ENCODE results near the gene MAN1C1. TPM values are rescaled to one million over a fixed set of nuclear protein-coding genes. Genes with fewer than 3 reads are reported as not detected.

Gene MAN1C1
- total RNA-seq, 2 experiments from 2014 or later, result 16.8 to 17.9 TPM

GRCh38 chr1:25804244-25804963, 187.8 kb downstream of the MAN1C1 start:
- ATAC-seq (no peak), DNase-seq (no peak)

GRCh38 chr1:25804964-25805862, 188.6 kb downstream of the MAN1C1 start:
- Mint-ChIP-seq H3K27me3 (ENCODE audit: low read depth) (peaks cover 6% of the 10 kb centered on the region), H3K27ac (no peak overlapping the region), H3K4me3 (no peak overlapping the region), H3K36me3 (ENCODE audit: low read depth) (no peaks in the 10 kb centered on the region), H3K4me1 (ENCODE audit: low read depth) (peaks cover 13% of the 10 kb centered on the region), H3K9me3 (ENCODE audit: insufficient read depth) (no peaks in the 10 kb centered on the region)
- DNase-seq (no peak), ATAC-seq (no peak)
- CTCF ChIA-PET, result interaction anchor here (1.1 to 1.6 kb wide), 2 partner anchors 181 to 191 kb away, joined by 3 to 4 read pairs; no protein-coding TSS in a partner anchor
- POLR2A ChIA-PET, result interaction anchor here (0.5 to 0.6 kb wide), 3 partner anchors 155 to 306 kb away, joined by 3 to 5 read pairs (median 5); no protein-coding TSS in a partner anchor

More at GRCh38 chr1:25804244-25804963, 187.8 kb downstream of the MAN1C1 start:
- Mint-ChIP-seq H3K27me3 (ENCODE audit: low read depth) (peaks cover 6% of the 10 kb centered on the region), H3K36me3 (ENCODE audit: low read depth) (no peaks in the 10 kb centered on the region), H3K9me3 (ENCODE audit: insufficient read depth) (no peaks in the 10 kb centered on the region), H3K4me1 (ENCODE audit: low read depth) (peaks cover 15% of the 10 kb centered on the region), H3K27ac (no peak overlapping the region), H3K4me3 (no peak overlapping the region)
- ChIA-PET CTCF (interaction anchor here (1.1 to 1.6 kb wide), 2 partner anchors 180 to 190 kb away, joined by 3 to 4 read pairs; no protein-coding TSS in a partner anchor), POLR2A (no interaction called here)

GRCh38 chr1:25805863-25806225, 189.3 kb downstream of the MAN1C1 start:
- H3K36me3 Mint-ChIP-seq (ENCODE audit: low read depth), result no peaks in the 10 kb centered on the region
- DNase-seq (no peak), ATAC-seq (no peak)
- peaks cover 2% of the 10 kb centered on the region for H3K27me3 Mint-ChIP-seq (ENCODE audit: low read depth)
- no peak overlapping the region for H3K4me3 Mint-ChIP-seq
- no peak overlapping the region for H3K27ac Mint-ChIP-seq
- H3K4me1 Mint-ChIP-seq (ENCODE audit: low read depth), result peaks cover 10% of the 10 kb centered on the region
- POLR2A ChIA-PET, result interaction anchor here (0.6 kb wide), 2 partner anchors 286 to 307 kb away, joined by 3 to 5 read pairs; no protein-coding TSS in a partner anchor
- CTCF ChIA-PET, result interaction anchor here (1.1 kb wide), 1 partner anchor 182 kb away, joined by 3 read pairs; no protein-coding TSS in a partner anchor
- H3K9me3 Mint-ChIP-seq (ENCODE audit: insufficient read depth), result no peaks in the 10 kb centered on the region

- no peaks in the 10 kb centered on the region for H3K9me3 Mint-ChIP-seq (ENCODE audit: insufficient read depth)
- ATAC-seq (no peak), DNase-seq (no peak)
- H3K27me3 Mint-ChIP-seq (ENCODE audit: low read depth), result peaks cover 2% of the 10 kb centered on the region
- H3K27ac Mint-ChIP-seq, result no peak overlapping the region
- H3K36me3 Mint-ChIP-seq (ENCODE audit: low read depth), result no peaks in the 10 kb centered on the region
- H3K4me1 Mint-ChIP-seq (ENCODE audit: low read depth), result peaks cover 11% of the 10 kb centered on the region
- H3K4me3 Mint-ChIP-seq, result no peak overlapping the region
- ChIA-PET CTCF (no interaction called here), POLR2A (interaction anchor here (0.6 kb wide), 1 partner anchor 286 kb away, joined by 3 read pairs; no protein-coding TSS in a partner anchor)
These were observed 189.8 kb downstream of the MAN1C1 start for GRCh38 chr1:25806418-25806817.

GRCh38 chr1:25807480-25808390, 191.1 kb downstream of the MAN1C1 start:
- Mint-ChIP-seq H3K27ac (no peak overlapping the region), H3K27me3 (ENCODE audit: low read depth) (peaks cover 2% of the 10 kb centered on the region), H3K36me3 (ENCODE audit: low read depth) (no peaks in the 10 kb centered on the region), H3K9me3 (ENCODE audit: insufficient read depth) (no peaks in the 10 kb centered on the region), H3K4me3 (no peak overlapping the region), H3K4me1 (ENCODE audit: low read depth) (peaks cover 9% of the 10 kb centered on the region)
- ChIA-PET CTCF (interaction anchor here (1.0 to 4.5 kb wide), 5 partner anchors 8 to 304 kb away, joined by 3 to 24 read pairs (median 8); partner anchors contain the start of gene SELENON), POLR2A (interaction anchor here (0.6 kb wide), 1 partner anchor 518 kb away, joined by 3 read pairs; no protein-coding TSS in a partner anchor)
- ATAC-seq (no peak), DNase-seq (no peak)

GRCh38 chr1:25808481-25809244, 192.1 kb downstream of the MAN1C1 start:
- CTCF ChIA-PET, result interaction anchor here (0.9 to 4.5 kb wide), 9 partner anchors 9 to 319 kb away, joined by 3 to 24 read pairs (median 3); partner anchors contain the start of gene SELENON
- H3K9me3 Mint-ChIP-seq (ENCODE audit: insufficient read depth), result no peaks in the 10 kb centered on the region
- H3K4me3 Mint-ChIP-seq, result no peak overlapping the region
- ATAC-seq (no peak), DNase-seq (no peak)
- POLR2A ChIA-PET, result no interaction called here
- H3K4me1 Mint-ChIP-seq (ENCODE audit: low read depth), result peaks cover 5% of the 10 kb centered on the region
- H3K27me3 Mint-ChIP-seq (ENCODE audit: low read depth), result peaks cover 2% of the 10 kb centered on the region
- no peak overlapping the region for H3K27ac Mint-ChIP-seq
- H3K36me3 Mint-ChIP-seq (ENCODE audit: low read depth), result no peaks in the 10 kb centered on the region

- Mint-ChIP-seq H3K4me1 (ENCODE audit: low read depth) (peaks cover 7% of the 10 kb centered on the region), H3K27me3 (ENCODE audit: low read depth) (no peaks in the 10 kb centered on the region), H3K27ac (no peak overlapping the region), H3K4me3 (no peak overlapping the region), H3K36me3 (ENCODE audit: low read depth) (no peaks in the 10 kb centered on the region), H3K9me3 (ENCODE audit: insufficient read depth) (no peaks in the 10 kb centered on the region)
- CTCF ChIA-PET, result interaction anchor here (0.7 to 4.5 kb wide), 13 partner anchors 10 to 320 kb away, joined by 3 to 24 read pairs (median 3); partner anchors contain the start of gene SELENON
- POLR2A ChIA-PET, result no interaction called here
- no peak for DNase-seq
- ATAC-seq, result no peak
These were observed 192.8 kb downstream of the MAN1C1 start for GRCh38 chr1:25809283-25809926.

- Mint-ChIP-seq H3K27ac (no peak overlapping the region), H3K4me3 (no peak overlapping the region), H3K4me1 (ENCODE audit: low read depth) (peaks cover 7% of the 10 kb centered on the region), H3K9me3 (ENCODE audit: insufficient read depth) (no peaks in the 10 kb centered on the region), H3K36me3 (ENCODE audit: low read depth) (no peaks in the 10 kb centered on the region), H3K27me3 (ENCODE audit: low read depth) (no peaks in the 10 kb centered on the region)
- POLR2A ChIA-PET, result no interaction called here
- CTCF ChIA-PET, result interaction anchor here (0.7 to 4.5 kb wide), 14 partner anchors 10 to 320 kb away, joined by 3 to 24 read pairs (median 4); partner anchors contain the start of genes PAFAH2 and SELENON
- ATAC-seq, result no peak
- DNase-seq, result no peak
These were observed 193.3 kb downstream of the MAN1C1 start for GRCh38 chr1:25809929-25810328.

GRCh38 chr1:25810341-25811299, 194.0 kb downstream of the MAN1C1 start:
- Mint-ChIP-seq H3K27ac (no peak overlapping the region), H3K36me3 (ENCODE audit: low read depth) (no peaks in the 10 kb centered on the region), H3K4me1 (ENCODE audit: low read depth) (peaks cover 7% of the 10 kb centered on the region), H3K4me3 (no peak overlapping the region), H3K27me3 (ENCODE audit: low read depth) (no peaks in the 10 kb centered on the region), H3K9me3 (ENCODE audit: insufficient read depth) (no peaks in the 10 kb centered on the region)
- ATAC-seq, result peak; percentile 88
- ChIA-PET CTCF (interaction anchor here (0.6 to 4.5 kb wide), 18 partner anchors 10 to 309 kb away, joined by 3 to 24 read pairs (median 4); partner anchors contain the start of genes MTFR1L, PAFAH2 and SELENON), POLR2A (no interaction called here)
- DNase-seq, result peak; percentile 86
